ENCODE measurements around the gene EVC. TPM values are rescaled to one million over a fixed set of nuclear protein-coding genes. Genes with fewer than 3 reads are reported as not detected.

EVC gene
- total RNA-seq, 1 experiment from 2014 or later = 14.3 TPM

GRCh38 chr4:5734853-5735252, 23.9 kb downstream of the EVC start:
- H3K36me3 ChIP-seq = peaks cover 17% of the 10 kb centered on the region
- no peak overlapping the region for H3K27ac ChIP-seq
- no peak overlapping the region for H3K4me3 ChIP-seq
- no peaks in the 10 kb centered on the region for H3K9me3 ChIP-seq (replicated peaks)
- no peaks in the 10 kb centered on the region for H3K27me3 ChIP-seq
- DNase-seq = no peak
- H3K4me1 ChIP-seq = no peaks in the 10 kb centered on the region

GRCh38 chr4:5735463-5735862, 24.5 kb downstream of the EVC start:
- H3K4me1 ChIP-seq = no peaks in the 10 kb centered on the region
- no peak overlapping the region for H3K27ac ChIP-seq
- no peak overlapping the region for H3K4me3 ChIP-seq
- H3K36me3 ChIP-seq = peaks cover 14% of the 10 kb centered on the region
- no peaks in the 10 kb centered on the region for H3K9me3 ChIP-seq (replicated peaks)
- DNase-seq = no peak
- no peaks in the 10 kb centered on the region for H3K27me3 ChIP-seq

GRCh38 chr4:5738061-5738460, 27.1 kb downstream of the EVC start:
- no peak for DNase-seq
- H3K27me3 ChIP-seq = no peaks in the 10 kb centered on the region
- H3K4me1 ChIP-seq = no peaks in the 10 kb centered on the region
- no peak overlapping the region for H3K27ac ChIP-seq
- H3K4me3 ChIP-seq = no peak overlapping the region
- peaks cover 12% of the 10 kb centered on the region for H3K36me3 ChIP-seq
- H3K9me3 ChIP-seq (replicated peaks) = no peaks in the 10 kb centered on the region

DNA sequence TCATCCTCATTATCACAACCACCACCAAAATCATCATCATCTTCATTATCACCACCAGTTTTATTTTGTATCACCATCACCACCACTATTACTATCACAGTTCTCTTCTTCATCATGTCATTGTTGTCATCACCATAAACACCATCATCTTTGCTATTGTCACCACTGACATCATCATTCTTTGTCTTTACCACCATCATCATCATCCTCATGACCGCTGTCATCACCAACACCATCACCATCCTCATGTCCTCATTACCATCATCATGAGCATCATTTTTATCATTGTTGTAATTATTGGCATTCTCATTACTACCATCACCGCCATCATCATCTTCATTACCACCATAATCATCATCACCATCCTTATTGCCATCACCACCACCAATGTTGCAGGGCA, 31.4 kb downstream of the EVC start:
- H3K27ac ChIP-seq = no peak overlapping the region
- H3K4me1 ChIP-seq = no peaks in the 10 kb centered on the region
- H3K9me3 ChIP-seq (replicated peaks) = no peaks in the 10 kb centered on the region
- H3K36me3 ChIP-seq = peaks cover 24% of the 10 kb centered on the region
- no peak overlapping the region for H3K4me3 ChIP-seq
- H3K27me3 ChIP-seq = no peaks in the 10 kb centered on the region
- no peak for DNase-seq

- Histone ChIP-seq H3K4me3 (no peak overlapping the region), H3K4me1 (no peaks in the 10 kb centered on the region), H3K9me3 (replicated peaks) (no peaks in the 10 kb centered on the region), H3K27me3 (no peaks in the 10 kb centered on the region), H3K27ac (no peak overlapping the region), H3K36me3 (peaks cover 30% of the 10 kb centered on the region)
- no peak for DNase-seq
Measured at GRCh38 chr4:5742968-5743367, 32.0 kb downstream of the EVC start.

DNA sequence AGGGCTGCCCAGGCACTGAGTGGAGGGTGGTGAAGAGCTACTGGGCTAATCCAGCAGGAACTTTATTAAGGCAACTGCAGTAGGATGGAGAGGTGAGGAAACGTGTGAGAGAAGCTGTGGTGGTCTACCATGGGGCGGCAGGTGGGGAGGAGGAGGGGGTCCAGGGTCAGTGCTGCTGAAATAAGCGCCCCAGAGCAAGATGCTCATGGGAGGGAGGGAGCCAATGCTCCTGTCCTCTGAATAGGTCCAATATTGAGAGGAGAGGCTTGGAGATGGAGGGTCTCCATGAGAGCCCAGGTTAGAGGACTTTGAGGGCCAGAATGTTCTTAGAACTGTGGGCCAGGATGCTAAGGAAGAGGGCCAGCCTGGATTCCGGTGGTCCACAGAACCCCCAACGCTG, 35.2 kb downstream of the EVC start:
- DNase-seq = no peak
- Histone ChIP-seq H3K36me3 (peaks cover 32% of the 10 kb centered on the region), H3K4me3 (no peak overlapping the region), H3K9me3 (replicated peaks) (no peaks in the 10 kb centered on the region), H3K27me3 (no peaks in the 10 kb centered on the region), H3K4me1 (peaks cover 4% of the 10 kb centered on the region; the same call in 1 of the 2 replicates), H3K27ac (no peak overlapping the region)

- Histone ChIP-seq H3K36me3 (peaks cover 31% of the 10 kb centered on the region), H3K27me3 (no peaks in the 10 kb centered on the region), H3K27ac (no peak overlapping the region), H3K9me3 (replicated peaks) (no peaks in the 10 kb centered on the region), H3K4me1 (peaks cover 8% of the 10 kb centered on the region; the same call in 1 of the 2 replicates), H3K4me3 (no peak overlapping the region)
- no peak for DNase-seq
Measured at GRCh38 chr4:5746829-5747737, 36.1 kb downstream of the EVC start.

DNA sequence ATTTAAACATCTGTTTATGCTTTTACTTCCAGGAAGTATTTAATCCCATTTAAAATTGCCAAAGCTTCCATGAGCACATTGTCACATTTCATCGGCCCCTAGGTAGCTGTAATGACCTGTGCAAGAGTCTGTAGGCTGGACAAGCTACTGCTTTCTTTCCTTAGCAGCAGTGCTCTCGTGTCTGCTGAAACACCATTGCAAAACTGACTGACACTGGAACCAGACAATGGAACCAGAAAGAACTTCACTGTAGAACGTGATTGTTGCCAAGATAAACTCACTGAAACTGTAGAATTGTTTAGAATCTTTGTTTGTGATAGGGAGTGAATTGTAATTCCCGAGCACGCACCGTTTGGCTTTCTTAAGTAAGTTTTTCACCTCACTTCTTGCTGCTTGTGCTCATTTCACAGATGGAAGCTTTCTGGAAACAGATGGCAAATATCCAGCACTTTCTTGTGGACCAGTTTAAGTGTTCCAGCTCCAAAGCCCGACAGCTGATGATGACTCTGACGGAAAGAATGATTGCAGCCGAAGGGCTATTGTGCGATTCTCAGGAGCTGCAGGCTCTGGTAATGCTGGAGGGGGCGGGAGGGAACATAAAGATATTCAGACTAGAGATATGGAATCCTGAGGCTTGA, 36.9 kb downstream of the EVC start:
- no peaks in the 10 kb centered on the region for H3K27me3 ChIP-seq
- peaks cover 8% of the 10 kb centered on the region; the same call in 1 of the 2 replicates for H3K4me1 ChIP-seq
- H3K36me3 ChIP-seq = peaks cover 27% of the 10 kb centered on the region
- DNase-seq = no peak
- no peaks in the 10 kb centered on the region for H3K9me3 ChIP-seq (replicated peaks)
- no peak overlapping the region for H3K27ac ChIP-seq
- no peak overlapping the region for H3K4me3 ChIP-seq

DNA sequence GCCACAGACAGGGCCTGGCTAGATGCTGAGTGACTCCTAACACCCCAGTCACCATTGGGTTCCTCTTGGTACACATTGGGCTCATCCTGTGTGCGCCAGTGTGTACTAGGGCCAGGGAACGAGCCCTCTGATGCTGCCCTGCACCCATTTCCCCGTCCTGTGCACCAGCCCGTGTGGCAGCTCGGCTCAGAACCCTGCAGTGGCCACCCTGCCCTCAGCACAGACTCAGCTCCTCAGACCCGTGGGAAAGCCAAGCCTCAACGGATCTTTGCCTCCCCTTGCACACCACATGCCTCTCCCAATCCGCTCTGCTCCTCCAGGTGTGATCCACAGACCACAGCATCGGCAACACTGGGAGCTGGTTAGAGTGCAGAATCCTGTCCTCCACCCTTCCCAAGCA, 38.6 kb downstream of the EVC start:
- no peaks in the 10 kb centered on the region for H3K9me3 ChIP-seq (replicated peaks)
- H3K27ac ChIP-seq = no peak overlapping the region
- peaks cover 8% of the 10 kb centered on the region; the same call in 1 of the 2 replicates for H3K4me1 ChIP-seq
- no peaks in the 10 kb centered on the region for H3K27me3 ChIP-seq
- H3K4me3 ChIP-seq = no peak overlapping the region
- DNase-seq = no peak
- peaks cover 19% of the 10 kb centered on the region for H3K36me3 ChIP-seq

- no peak for DNase-seq
- Histone ChIP-seq H3K27me3 (no peaks in the 10 kb centered on the region), H3K27ac (peak overlapping the region; percentile 38), H3K4me3 (no peak overlapping the region), H3K4me1 (peaks cover 8% of the 10 kb centered on the region; the same call in 1 of the 2 replicates), H3K9me3 (replicated peaks) (no peaks in the 10 kb centered on the region), H3K36me3 (peaks cover 17% of the 10 kb centered on the region)
Measured at GRCh38 chr4:5750052-5750945, 39.3 kb downstream of the EVC start.

DNA sequence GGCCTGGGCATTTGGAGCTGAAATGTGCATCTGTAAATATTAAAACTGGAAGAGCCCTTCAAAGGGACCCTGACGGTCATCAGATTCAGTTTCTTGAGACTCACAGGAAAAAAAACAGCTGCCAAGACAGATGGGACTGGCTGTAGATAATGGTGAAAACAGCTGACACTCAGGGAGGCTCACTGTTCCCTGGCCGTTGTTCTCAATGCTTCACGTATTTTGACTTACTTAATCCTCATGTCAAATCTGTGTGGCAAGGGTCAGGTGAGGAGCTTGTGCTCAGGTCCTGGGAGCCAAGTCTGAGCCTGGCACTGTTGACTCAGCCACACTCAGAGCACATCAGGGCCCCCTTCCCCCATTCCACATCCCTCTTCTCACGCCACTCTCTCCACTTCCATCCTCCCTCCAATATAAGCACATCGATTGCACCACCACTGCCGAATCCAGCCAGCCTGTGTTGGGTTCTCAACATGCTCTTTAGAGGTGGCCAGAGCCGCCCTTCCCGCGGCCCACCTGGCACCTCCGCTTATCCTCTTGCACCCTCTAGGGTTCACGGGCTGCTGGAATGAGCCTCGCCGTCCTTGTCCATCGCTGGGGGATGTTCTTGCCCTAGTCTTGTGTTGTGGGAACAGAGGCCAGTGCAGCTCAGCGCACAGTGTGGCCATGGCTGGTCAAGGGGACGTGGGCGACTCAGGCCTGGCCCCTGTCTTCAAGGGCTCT, 40.1 kb downstream of the EVC start:
- H3K27ac ChIP-seq = peak overlapping the region; percentile 38

GRCh38 chr4:5751666-5752375, 40.8 kb downstream of the EVC start:
- Histone ChIP-seq H3K9me3 (replicated peaks) (no peaks in the 10 kb centered on the region), H3K4me3 (no peak overlapping the region), H3K4me1 (peaks cover 8% of the 10 kb centered on the region; the same call in 1 of the 2 replicates), H3K36me3 (peaks cover 22% of the 10 kb centered on the region), H3K27me3 (no peaks in the 10 kb centered on the region), H3K27ac (peak overlapping the region; percentile 38)
- DNase-seq = no peak

More for the DNA sequence above, 40.1 kb downstream of the EVC start:
- peak; percentile 37 to 53 for DNase-seq
- Histone ChIP-seq H3K36me3 (peaks cover 17% of the 10 kb centered on the region), H3K9me3 (replicated peaks) (no peaks in the 10 kb centered on the region), H3K4me1 (peaks cover 8% of the 10 kb centered on the region; the same call in 1 of the 2 replicates), H3K27me3 (no peaks in the 10 kb centered on the region), H3K4me3 (no peak overlapping the region)

DNA sequence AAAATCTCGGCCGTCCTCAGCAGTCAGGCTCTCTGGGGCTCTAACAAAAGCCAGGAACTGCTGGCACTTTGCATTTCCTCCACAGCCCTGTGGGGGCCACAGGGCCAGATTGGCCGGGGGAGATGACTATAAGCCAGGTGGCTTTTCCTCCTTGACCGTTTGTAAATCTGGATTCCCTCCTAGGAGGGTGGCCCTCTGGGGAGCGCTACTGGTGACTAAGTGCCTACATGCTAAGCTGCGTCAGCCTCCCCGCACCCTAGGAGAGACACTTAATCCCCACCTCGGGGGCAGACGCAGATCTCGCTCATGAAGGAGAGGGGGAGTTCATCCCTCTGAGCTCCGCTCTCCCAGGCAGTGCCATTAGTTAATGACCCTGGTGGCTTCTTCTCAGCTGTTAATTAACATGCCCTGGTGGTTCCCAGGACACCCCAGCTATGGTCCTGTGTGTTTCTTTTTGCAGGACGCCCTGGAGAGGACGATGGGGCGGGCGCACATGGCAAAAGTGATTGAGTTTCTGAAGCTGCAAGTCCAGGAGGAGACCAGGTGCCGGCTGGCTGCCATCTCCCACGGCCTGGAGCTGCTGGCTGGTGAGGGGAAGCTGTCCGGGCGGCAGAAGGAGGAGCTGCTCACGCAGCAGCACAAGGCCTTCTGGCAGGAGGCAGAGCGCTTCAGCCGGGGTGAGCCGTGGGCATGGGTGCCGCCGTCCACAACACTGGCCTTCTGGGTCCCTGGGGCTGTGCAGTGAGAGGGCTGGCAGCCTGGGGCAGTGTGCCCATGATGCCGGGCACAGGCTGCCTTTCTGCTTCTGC, 41.6 kb downstream of the EVC start:
- no peaks in the 10 kb centered on the region for H3K27me3 ChIP-seq
- no peak for DNase-seq
- peaks cover 24% of the 10 kb centered on the region for H3K36me3 ChIP-seq
- H3K4me1 ChIP-seq = peaks cover 8% of the 10 kb centered on the region; the same call in 1 of the 2 replicates
- no peak overlapping the region for H3K4me3 ChIP-seq
- H3K27ac ChIP-seq = no peak overlapping the region
- no peaks in the 10 kb centered on the region for H3K9me3 ChIP-seq (replicated peaks)

Data from SJCRH30 (cell line).